GM12878 (cell line): ENCODE results near the gene KIF17. TPM values are rescaled to one million over a fixed set of nuclear protein-coding genes. Genes with fewer than 3 reads are reported as not detected.
A peak's percentile ranks its signal among the peaks of the same experiment; 100 is the strongest.

ENCODE experiments used
- ATAC-seq: fragments of 200-7000 bp; cut with Tn5 transposase; 3 replicates; pipeline ENCODE4 v1.9.1; 2020; ENCODE audit warnings: mild to moderate bottlenecking, moderate library complexity
- BruUV-seq: library from RNA; stranded (reverse); fragments of 400-500 nt; replicated peaks from 2 replicates; lab custom pipeline; 2021; lab: Mats Ljungman, UMichigan
- CTCF ChIA-PET: fragments of 300-600 bp; sonication (Branson Sonifier 250); formaldehyde crosslinking; extraction: SDS; loops from one replicate; lab custom pipeline; 2021; ENCODE audit warnings: inconsistent platforms; lab: Yijun Ruan, JAX
- POLR2A ChIA-PET: fragments of 350-600 bp; formaldehyde crosslinking; extraction: SDS; loops from one replicate; lab custom pipeline; 2021; ENCODE audit warnings: inconsistent platforms; lab: Charles Lee
- RAD21 ChIA-PET: fragments of 300-600 bp; sonication (Branson Sonifier 250); formaldehyde crosslinking; loops from one replicate; lab custom pipeline; 2023; ENCODE audit warnings: antibody characterized with exemption; ENCODE audit not compliant: unreplicated experiment; lab: Charles Lee
- SMC1A ChIA-PET: fragments of 300-600 bp; sonication (Branson Sonifier 250); formaldehyde crosslinking; loops from one replicate; lab custom pipeline; 2023; ENCODE audit not compliant: unreplicated experiment, uncharacterized antibody; lab: Charles Lee
- DNase-seq: peaks from one replicate; pipeline ENCODE4 v3.0.0-alpha.2; 2011; ENCODE audit warnings: low read depth, low spot score
- FAIRE-seq: peaks from 3 replicates; lab custom pipeline; 2011; peaks lifted over from hg19 to GRCh38; lab: Jason Lieb, UNC
- H2AFZ ChIP-seq: 2 replicates; pipeline ENCODE4 v1.6.0; 2011; ENCODE audit warnings: low read depth, low read length, control low read depth; ENCODE audit not compliant: control insufficient read depth
- H3K27ac ChIP-seq: 2 replicates; pipeline ENCODE4 v1.5.1; 2011; ENCODE audit warnings: control low read depth; ENCODE audit not compliant: control insufficient read depth, insufficient read depth
- H3K27me3 ChIP-seq, 2 experiments: replicated peaks in 1 of 2; 2 replicates each; pipeline versions ENCODE4 v1.6.0 to v1.6.1; 2011; ENCODE audit warnings: low read length in 1 of 2; ENCODE audit not compliant: control insufficient read depth in 2 of 2, insufficient read depth in 2 of 2
- H3K36me3 ChIP-seq, 2 experiments: 2 replicates each; pipeline ENCODE4 v1.5.1; 2011; ENCODE audit warnings: low read length in 1 of 2; ENCODE audit not compliant: control insufficient read depth in 2 of 2, insufficient read depth in 2 of 2
- H3K4me1 ChIP-seq: 2 replicates; pipeline ENCODE4 v1.6.1; 2011; ENCODE audit warnings: mild to moderate bottlenecking, low read length, moderate library complexity, mixed read lengths; ENCODE audit not compliant: control insufficient read depth, insufficient read depth
- H3K4me2 ChIP-seq: 2 replicates; pipeline ENCODE4 v1.6.0; 2011; ENCODE audit warnings: control low read depth; ENCODE audit not compliant: control insufficient read depth, insufficient read depth
- H3K4me3 ChIP-seq: fragments of 200-600 bp; sonication (generic); 2 replicates; pipeline ENCODE4 v1.5.1; 2016
- H3K79me2 ChIP-seq: 2 replicates; pipeline ENCODE4 v1.6.0; 2011; ENCODE audit warnings: low read length; ENCODE audit not compliant: control insufficient read depth, insufficient read depth
- H3K9ac ChIP-seq: 2 replicates; pipeline ENCODE4 v1.8.0; 2011; ENCODE audit warnings: low read length, control low read depth, mixed read lengths; ENCODE audit not compliant: control insufficient read depth, insufficient read depth
- H3K9me3 ChIP-seq: replicated peaks from 3 replicates; pipeline ENCODE4 v1.5.1; 2011; ENCODE audit warnings: mild to moderate bottlenecking, low read length; ENCODE audit not compliant: control insufficient read depth, insufficient read depth
- H4K20me1 ChIP-seq: 2 replicates; pipeline ENCODE4 v1.6.0; 2011; ENCODE audit not compliant: control insufficient read depth, insufficient read depth
- BCL11A ChIP-seq: IDR thresholded peaks from 2 replicates; pipeline ENCODE4 v1.6.1; 2011; ENCODE audit warnings: low read depth, low read length
- BRCA1 ChIP-seq: IDR thresholded peaks from 2 replicates; pipeline ENCODE4 v1.6.1; 2011; ENCODE audit warnings: low read depth, low read length, improper control_type of control experiment
- GATAD2B ChIP-seq: fragments of 450-650 bp; conservative IDR thresholded peaks from 2 replicates; pipeline ENCODE4 v1.6.1; 2017; ENCODE audit warnings: low read depth, mild to moderate bottlenecking, moderate library complexity
- IRF4 ChIP-seq: IDR thresholded peaks from 2 replicates; pipeline ENCODE4 v1.6.1; 2011; ENCODE audit warnings: low read depth, low read length
- MTA2 ChIP-seq: fragments of 450-650 bp; IDR thresholded peaks from 2 replicates; pipeline ENCODE4 v1.6.1; 2016; ENCODE audit warnings: low read depth, mild to moderate bottlenecking, moderate library complexity
- NFYA ChIP-seq: IDR thresholded peaks from 2 replicates; pipeline ENCODE4 v1.6.1; 2011; ENCODE audit warnings: low read depth, mild to moderate bottlenecking, low read length, improper control_type of control experiment, borderline replicate concordance
- PAX5 ChIP-seq: IDR thresholded peaks from 2 replicates; pipeline ENCODE4 v1.6.1; 2011; ENCODE audit warnings: low read depth, low read length, borderline replicate concordance
- PML ChIP-seq: IDR thresholded peaks from 2 replicates; pipeline ENCODE4 v1.6.1; 2012; ENCODE audit warnings: low read length, inconsistent platforms
- POU2F2 ChIP-seq: IDR thresholded peaks from 3 replicates; pipeline ENCODE4 v1.6.1; 2011; ENCODE audit warnings: low read depth, mild to moderate bottlenecking, low read length, borderline replicate concordance
- RAD51 ChIP-seq: fragments of 450-650 bp; IDR thresholded peaks from 2 replicates; pipeline ENCODE4 v1.6.1; 2016; ENCODE audit warnings: moderate library complexity, mild to moderate bottlenecking, inconsistent platforms
- RBBP5 ChIP-seq: fragments of 200-600 bp; sonication (generic); conservative IDR thresholded peaks from 2 replicates; pipeline ENCODE4 v1.6.1; 2016
- TARDBP ChIP-seq: IDR thresholded peaks from 2 replicates; pipeline ENCODE4 v1.6.1; 2016; ENCODE audit warnings: borderline replicate concordance
- ZNF207 ChIP-seq: fragments of 450-650 bp; IDR thresholded peaks from 2 replicates; pipeline ENCODE4 v1.6.1; 2014; ENCODE audit warnings: antibody characterized with exemption, mild to moderate bottlenecking, borderline replicate concordance
- ZNF274 ChIP-seq: IDR thresholded peaks from one replicate; pipeline ENCODE4 v1.8.0; 2011; ENCODE audit not compliant: insufficient read length, insufficient read depth
- ZNF384 ChIP-seq: IDR thresholded peaks from 2 replicates; pipeline ENCODE4 v1.6.1; 2012; ENCODE audit warnings: low read depth, mild to moderate bottlenecking, low read length, improper control_type of control experiment, borderline replicate concordance
- WGBS: methylation state at CpG from one replicate; pipeline ENCODE4 v1.1.6; 2016; ENCODE audit warnings: low lambda C conversion rate; ENCODE audit not compliant: insufficient replicate concordance, insufficient coverage; ENCODE audit errors: missing lambda C conversion rate; 5-methylcytosine and 5-hydroxymethylcytosine counted together
- in situ Hi-C: fragments of 300-500 bp; cut with MboI; formaldehyde crosslinking; loops from 9 replicates; pipeline ENCODE4 v1.14.3; 2018; ENCODE audit warnings: mixed read lengths
- intact Hi-C: fragments of 100-400 bp; cut with micrococcal nuclease; formaldehyde crosslinking; loops from one replicate; pipeline ENCODE4 v1.14.2; 2022; ENCODE audit not compliant: unreplicated experiment
- polyA plus RNA-seq, 11 experiments: library from polyadenylated mRNA; depleted of rRNA in 4 of 11; unstranded in 6 of 11; stranded (reverse) in 5 of 11; fragments of >200 nt; fragmentation: Nextera tagmentation in 4 of 11; fragmentation: Illumina TruSeq in 1 of 11; extraction: Ambion mirVana in 4 of 11; extraction: Trizol in 1 of 11; gene quantifications; 1 replicate in 1 of 11; 2 replicates in 10 of 11; pipeline versions ENCODE4 v1.2.1 to v1.2.3, GENCODE V29; 2011 to 2016; ENCODE audit warnings: inconsistent platforms in 2 of 11, missing spikeins in 2 of 11, low read depth in 1 of 11
- total RNA-seq, 4 experiments: library from RNA; depleted of rRNA in 3 of 4; stranded (reverse); fragments of >200 nt in 3 of 4; fragmentation: Illumina TruSeq in 1 of 4; extraction: Trizol in 1 of 4; gene quantifications; 2 replicates each; pipeline versions ENCODE4 v1.2.1 to v1.2.3, GENCODE V29; 2013 to 2021
- TF ChIP-seq, protein P1 (sequence below): fragments of 450-650 bp; IDR thresholded peaks from 2 replicates; pipeline ENCODE4 v1.6.1; 2017; ENCODE audit warnings: low read depth, mild to moderate bottlenecking, moderate library complexity

KIF17 gene
- total and polyA plus RNA-seq, 10 of the 15 experiments (the other 5 are each of a cell fraction or from before 2014, with no cell fraction given), result 0.01 to 0.10 (median 0.03) TPM; not detected in 7

DNA sequence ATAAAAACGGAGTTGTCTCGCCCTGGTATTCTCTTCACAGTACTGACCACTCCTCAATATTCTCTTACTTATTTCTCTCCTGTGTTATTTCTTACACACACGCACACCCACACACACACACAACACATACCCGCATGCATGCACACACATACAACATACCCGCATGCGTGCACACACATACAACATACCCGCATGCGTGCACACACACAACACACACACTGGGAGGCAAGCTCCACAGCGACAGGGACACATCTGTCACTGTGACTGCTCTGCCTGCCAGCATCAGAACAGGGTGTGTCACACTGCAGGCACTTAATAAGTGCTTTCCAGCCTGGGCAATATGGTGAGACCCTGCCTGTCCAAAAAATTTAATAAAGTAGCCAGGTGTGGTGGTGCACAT is 35.8 kb downstream of the KIF17 start (continued):
- TF ChIP-seq PML (no peak), ZNF207 (no peak), ZNF384 (no peak)

DNA sequence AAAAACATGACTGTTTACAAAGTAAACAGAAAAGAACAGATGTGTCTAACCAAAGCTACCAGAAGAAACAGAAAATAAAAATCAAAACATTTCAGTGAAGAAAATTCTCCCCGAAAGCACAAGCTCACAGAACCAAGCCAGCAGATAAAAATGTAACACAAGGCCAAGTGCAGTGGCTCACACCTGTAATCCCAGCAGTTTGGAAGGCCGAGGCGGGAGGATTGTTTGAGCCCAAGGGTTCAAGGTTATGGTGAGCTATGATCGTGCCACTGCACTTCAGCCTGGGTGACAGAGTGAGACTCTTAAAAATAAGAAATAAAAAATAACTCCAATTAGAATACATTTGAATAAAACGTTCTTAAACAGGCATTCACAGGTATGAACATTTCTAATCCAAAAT is 37.5 kb downstream of the KIF17 start:
- H3K9ac ChIP-seq, result no peak overlapping the region
- H4K20me1 ChIP-seq, result no peaks in the 10 kb centered on the region
- no peaks in the 10 kb centered on the region for H3K79me2 ChIP-seq
- no peak overlapping the region for H3K4me2 ChIP-seq
- ChIA-PET POLR2A (no interaction called here), SMC1A (no interaction called here), RAD21 (no interaction called here), CTCF (interaction anchor here (0.9 to 3.2 kb wide), 2 partner anchors 17 to 515 kb away, joined by 3 to 13 read pairs; no protein-coding TSS in a partner anchor)
- peaks cover 2% of the 10 kb centered on the region; the same call in 2 of the 3 replicates for H3K9me3 ChIP-seq
- FAIRE-seq (no peak), DNase-seq (no peak), ATAC-seq (no peak)
- in situ Hi-C loops (no loop called here), intact Hi-C loops (no loop called here)
- WGBS, result 67% methylated on average over 5 of the region's 5 CpGs
- peaks cover 2 to 3% of the 10 kb centered on the region in 2 experiments for H3K27me3 ChIP-seq
- TF ChIP-seq ZNF274 (no peak), POU2F2 (no peak)
- BruUV-seq, result no TSS peak
- H2AFZ ChIP-seq, result no peak overlapping the region
- peaks cover 7% of the 10 kb centered on the region for H3K4me1 ChIP-seq
- H3K36me3 ChIP-seq, result no peaks in the 10 kb centered on the region
- H3K27ac ChIP-seq, result no peak overlapping the region
- H3K4me3 ChIP-seq, result no peak overlapping the region

DNA sequence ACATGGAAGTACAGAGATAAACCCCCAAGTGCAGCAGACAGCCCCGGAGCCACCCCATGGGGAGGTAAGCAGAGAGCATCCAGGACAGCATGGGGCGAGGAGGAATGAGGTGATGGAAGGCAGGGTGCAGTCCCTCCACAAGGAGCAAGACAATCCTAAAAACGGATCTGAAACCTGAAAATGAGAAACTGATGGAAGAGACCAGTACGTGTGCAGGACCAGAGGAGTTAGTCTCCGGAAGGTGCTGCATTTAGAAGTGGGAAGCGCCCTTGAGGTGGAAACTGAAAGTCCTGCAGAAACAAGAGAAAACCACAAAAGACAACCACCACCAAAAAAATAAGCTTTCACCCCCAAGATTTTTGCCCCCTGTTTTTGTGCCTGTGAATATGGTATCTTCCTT is 39.2 kb downstream of the KIF17 start:
- BruUV-seq, result no TSS peak
- ChIA-PET POLR2A (interaction anchor here (0.6 kb wide), 1 partner anchor 581 kb away, joined by 4 read pairs; no protein-coding TSS in a partner anchor), CTCF (interaction anchor here (0.6 to 3.2 kb wide), 2 partner anchors 18 to 1434 kb away, joined by 3 to 13 read pairs; no protein-coding TSS in a partner anchor), RAD21 (no interaction called here), SMC1A (interaction anchor here (0.8 kb wide), 1 partner anchor 19 kb away, joined by 3 read pairs; no protein-coding TSS in a partner anchor)
- no peaks in the 10 kb centered on the region for H4K20me1 ChIP-seq
- in situ Hi-C loops, result no loop called here
- H3K4me2 ChIP-seq, result peak overlapping the region; percentile 63; the same call in 1 of the 2 replicates
- intact Hi-C loops, result no loop called here
- WGBS, result 2% methylated on average over 6 of the region's 6 CpGs
- peak; percentile 92 for FAIRE-seq
- DNase-seq, result peak; percentile 57
- no peak overlapping the region for H3K27ac ChIP-seq
- no peak overlapping the region for H3K9ac ChIP-seq
- peak overlapping the region; percentile 41; the same call in 1 of the 2 replicates for H3K4me3 ChIP-seq
- peaks cover 2 to 3% of the 10 kb centered on the region in 2 experiments for H3K27me3 ChIP-seq
- peak; percentile 89 for ATAC-seq
- H3K36me3 ChIP-seq, result no peaks in the 10 kb centered on the region
- H3K4me1 ChIP-seq, result peaks cover 7% of the 10 kb centered on the region
- no peaks in the 10 kb centered on the region for H3K79me2 ChIP-seq
- peaks cover 2% of the 10 kb centered on the region; the same call in 2 of the 3 replicates for H3K9me3 ChIP-seq
- no peak overlapping the region for H2AFZ ChIP-seq
- TF ChIP-seq NFYA, result no peak
- no peak for TF ChIP-seq TARDBP
- TF ChIP-seq RBBP5, result no peak
- TF ChIP-seq BRCA1, result no peak
- no peak for TF ChIP-seq RAD51
- TF ChIP-seq IRF4, result peak; percentile 79
- 0 out of 2 replicates have a peak, but pooled peaks have one; percentile 37 for TF ChIP-seq GATAD2B
- TF ChIP-seq BCL11A, result peak; percentile 67
- no peak for TF ChIP-seq PAX5
- TF ChIP-seq MTA2, result peak; percentile 60; the same call in 1 of the 2 replicates
- TF ChIP-seq, protein P1, sequence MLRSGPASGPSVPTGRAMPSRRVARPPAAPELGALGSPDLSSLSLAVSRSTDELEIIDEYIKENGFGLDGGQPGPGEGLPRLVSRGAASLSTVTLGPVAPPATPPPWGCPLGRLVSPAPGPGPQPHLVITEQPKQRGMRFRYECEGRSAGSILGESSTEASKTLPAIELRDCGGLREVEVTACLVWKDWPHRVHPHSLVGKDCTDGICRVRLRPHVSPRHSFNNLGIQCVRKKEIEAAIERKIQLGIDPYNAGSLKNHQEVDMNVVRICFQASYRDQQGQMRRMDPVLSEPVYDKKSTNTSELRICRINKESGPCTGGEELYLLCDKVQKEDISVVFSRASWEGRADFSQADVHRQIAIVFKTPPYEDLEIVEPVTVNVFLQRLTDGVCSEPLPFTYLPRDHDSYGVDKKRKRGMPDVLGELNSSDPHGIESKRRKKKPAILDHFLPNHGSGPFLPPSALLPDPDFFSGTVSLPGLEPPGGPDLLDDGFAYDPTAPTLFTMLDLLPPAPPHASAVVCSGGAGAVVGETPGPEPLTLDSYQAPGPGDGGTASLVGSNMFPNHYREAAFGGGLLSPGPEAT, result peak; percentile 72
